ENCODE results near the gene SLC30A10.

DNA sequence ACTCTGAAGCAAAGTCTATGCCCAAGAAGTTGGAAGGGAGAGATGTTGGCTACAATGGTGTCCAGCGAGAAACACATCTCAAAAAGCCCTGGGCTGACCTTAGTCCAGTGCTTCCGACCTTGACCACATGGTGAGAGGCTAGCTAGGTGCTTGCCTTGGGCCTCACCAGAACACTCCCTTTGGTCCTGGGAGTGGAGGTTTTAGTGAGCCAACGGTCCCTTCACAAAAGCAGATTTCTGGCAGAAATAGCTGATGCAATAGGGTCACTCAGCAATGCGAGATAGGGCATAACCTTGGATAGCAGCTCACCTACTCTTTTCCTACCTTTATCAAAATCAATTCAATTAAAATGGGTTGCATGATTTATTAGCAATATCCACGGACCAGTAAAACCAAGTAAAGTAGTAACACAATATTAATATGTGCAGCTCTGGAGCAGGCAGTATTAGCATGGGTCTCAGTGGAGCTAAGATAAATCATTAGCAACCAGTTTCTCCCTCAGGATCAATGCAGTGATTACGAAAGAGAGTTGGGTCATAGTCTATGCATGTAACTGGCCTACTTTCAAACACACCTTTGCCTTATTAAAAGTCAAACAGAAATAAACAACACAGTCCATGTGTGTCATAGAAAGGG, 1.9 kb downstream of the SLC30A10 start:
- TF ChIP-seq, protein P1, sequence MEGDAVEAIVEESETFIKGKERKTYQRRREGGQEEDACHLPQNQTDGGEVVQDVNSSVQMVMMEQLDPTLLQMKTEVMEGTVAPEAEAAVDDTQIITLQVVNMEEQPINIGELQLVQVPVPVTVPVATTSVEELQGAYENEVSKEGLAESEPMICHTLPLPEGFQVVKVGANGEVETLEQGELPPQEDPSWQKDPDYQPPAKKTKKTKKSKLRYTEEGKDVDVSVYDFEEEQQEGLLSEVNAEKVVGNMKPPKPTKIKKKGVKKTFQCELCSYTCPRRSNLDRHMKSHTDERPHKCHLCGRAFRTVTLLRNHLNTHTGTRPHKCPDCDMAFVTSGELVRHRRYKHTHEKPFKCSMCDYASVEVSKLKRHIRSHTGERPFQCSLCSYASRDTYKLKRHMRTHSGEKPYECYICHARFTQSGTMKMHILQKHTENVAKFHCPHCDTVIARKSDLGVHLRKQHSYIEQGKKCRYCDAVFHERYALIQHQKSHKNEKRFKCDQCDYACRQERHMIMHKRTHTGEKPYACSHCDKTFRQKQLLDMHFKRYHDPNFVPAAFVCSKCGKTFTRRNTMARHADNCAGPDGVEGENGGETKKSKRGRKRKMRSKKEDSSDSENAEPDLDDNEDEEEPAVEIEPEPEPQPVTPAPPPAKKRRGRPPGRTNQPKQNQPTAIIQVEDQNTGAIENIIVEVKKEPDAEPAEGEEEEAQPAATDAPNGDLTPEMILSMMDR (IDR thresholded peaks at IDR 0.05), result no peak
- TF ChIP-seq POLR2AphosphoS5 (IDR thresholded peaks at IDR 0.05; ENCODE audit: insufficient read depth in 1 of 2, low read depth in 1 of 2) (no peak), POLR2A (IDR thresholded peaks at IDR 0.05) (no peak)
